Heart left ventricle (tissue), 16 donors: ENCODE results near the gene ST6GAL2. TPM values are rescaled to one million over a fixed set of nuclear protein-coding genes. Genes with fewer than 3 reads are reported as not detected.

Experiments
- ATAC-seq, 4 donors: fragments of 200-7000 bp; cut with Tn5 transposase; one replicate each; pipeline ENCODE4 v1.9.1; 2020 to 2022; ENCODE audit warnings: moderate library complexity in 4 of 4, mild to moderate bottlenecking in 3 of 4, moderate number of reproducible peaks in 1 of 4
- DNase-seq, 5 donors: peaks; one replicate each; pipeline ENCODE4 v3.0.0-alpha.2; 2020
- H3K27ac ChIP-seq, 12 donors: fragments of 200-600 bp; sonication (generic) in 4 of 12; one replicate each; pipeline versions ENCODE4 v1.5.0 to v1.8.0; 2016 to 2022; ENCODE audit warnings: mild to moderate bottlenecking in 2 of 12
- H3K27me3 ChIP-seq, 9 donors: fragments of 200-600 bp; sonication (generic) in 2 of 9; one replicate each; pipeline versions ENCODE4 v1.5.1 to v1.8.0; 2016 to 2022; ENCODE audit warnings: mild to moderate bottlenecking in 3 of 9
- H3K36me3 ChIP-seq, 9 donors: fragments of 200-600 bp; sonication (generic) in 2 of 9; one replicate each; pipeline versions ENCODE4 v1.5.0 to v1.8.0; 2018 to 2022; ENCODE audit warnings: mild to moderate bottlenecking in 2 of 9
- H3K4me1 ChIP-seq, 12 donors: fragments of 200-600 bp; sonication (generic) in 4 of 12; one replicate each; pipeline versions ENCODE4 v1.5.0 to v1.8.0; 2016 to 2022; ENCODE audit warnings: mild to moderate bottlenecking in 3 of 12
- H3K4me3 ChIP-seq, 12 donors: fragments of 200-600 bp; sonication (generic) in 4 of 12; one replicate each; pipeline versions ENCODE4 v1.5.0 to v1.8.0; 2017 to 2022; ENCODE audit warnings: mild to moderate bottlenecking in 9 of 12, moderate library complexity in 4 of 12
- H3K9me3 ChIP-seq, 12 donors: fragments of 200-600 bp; sonication (generic) in 4 of 12; one replicate each; pipeline versions ENCODE4 v1.5.0 to v1.8.0; 2016 to 2022; ENCODE audit warnings: mild to moderate bottlenecking in 1 of 12
- CTCF ChIP-seq, 12 donors: fragments of 200-600 bp; sonication (generic) in 4 of 12; IDR thresholded peaks; one replicate each; pipeline versions ENCODE4 v1.5.0 to v1.8.0; 2018 to 2022; ENCODE audit warnings: antibody characterized with exemption in 12 of 12, mild to moderate bottlenecking in 5 of 12
- POLR2A ChIP-seq, 2 donors: fragments of 450-650 bp; IDR thresholded peaks; one replicate each; pipeline ENCODE4 v1.6.1; 2017; ENCODE audit warnings: antibody characterized with exemption in 2 of 2, mild to moderate bottlenecking in 2 of 2, moderate library complexity in 2 of 2
- WGBS, 4 donors: extraction: QIAGEN DNeasy Blood & Tissue Kit in 2 of 4; methylation state at CpG; one replicate each; pipeline versions ENCODE4 v1.1.5 to v1.1.7; 2013 to 2018; 5-methylcytosine and 5-hydroxymethylcytosine counted together
- intact Hi-C, 10 donors: fragments of 100-400 bp; cut with DNase I; formaldehyde crosslinking; loops; one replicate each; pipeline versions ENCODE4 v1.11.1 to v1.14.2; 2022
- polyA plus RNA-seq, 2 donors: library from polyadenylated mRNA; stranded (reverse); fragments of 200-250 nt; gene quantifications; one replicate each; pipeline ENCODE4 v1.2.3, GENCODE V29; 2013
- total RNA-seq, 9 donors: library from RNA; depleted of rRNA in 2 of 9; stranded (reverse); fragments of >200 nt in 2 of 9; fragmentation: NEBNext Ultra II Directional in 3 of 9; extraction: Animal tissue kit (Norgen Biotek cat#: 25700) in 3 of 9; gene quantifications; one replicate each; pipeline versions ENCODE4 v1.1.0 to v1.2.4, GENCODE V29; 2016 to 2023
- donor health status: ischemic (EF 13 %, LVEDD 7.1; RV severe dilation, severe dysfunction).
- donor health status: healthy with polysubstance abuse.
- donor health status: DM: no; HTN: yes; CAD: no.
- donor health status: DM: no; HTN: no; CAD: no.
- donor health status: ischemic (EF 25% LVEDD 6.9; RV normal size, moderate dysfunction).
- donor health status: ischemic (EF 25% LVEDD 5.7; RV mildly dilated, moderate dysfunction).
- donor health status: healthy.
- donor health status: DM: yes; HTN: yes; CAD: no.
- donor health status: ischemic (EF 35%, LVEDD 5.7; RV mildly dilated, moderate dysfunction).
- donor health status: nonischemic (EF 11% LVEDD 7.7; RV severe dilation, severe dysfunction).
- donor health status: DM: yes; HTN: yes; CAD: no.
- donor health status: PGD.
- donor health status: ischemic (EF 29% LVEDD 5.4; RV normal size, mild dysfunction).
- donor health status: nonischemic (EF 23%, LVEDD 6.1; RV moderate dilation, normal function).

The ST6GAL2 gene
- total and polyA plus RNA-seq, 11 donors, result 0.08 to 1.1 (median 0.57) TPM; not detected in 1

DNA sequence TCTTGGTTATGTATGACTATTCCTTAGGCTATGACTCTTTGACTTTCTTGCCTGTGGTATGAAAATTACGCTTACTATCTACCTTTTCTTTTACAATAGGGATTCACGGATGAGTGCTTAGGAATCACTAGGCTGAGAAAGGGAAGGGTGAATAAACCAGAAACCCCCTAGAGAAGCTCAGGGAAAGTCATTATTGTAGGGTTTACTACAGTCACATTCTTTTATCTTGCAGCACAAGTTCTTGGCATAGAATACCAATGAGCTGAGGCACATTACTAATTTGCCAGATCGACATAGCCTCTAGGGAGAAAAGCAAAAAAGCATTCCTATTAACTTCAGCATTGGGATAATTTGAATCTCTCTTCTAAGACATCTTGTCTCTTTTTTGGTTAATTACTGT, 103.3 kb downstream of the ST6GAL2 start:
- WGBS, 4 donors, result 59 to 79% (median 66%) methylated on average over 3 of the region's 3 CpGs
- ATAC-seq (no peak), DNase-seq (no peak)
- Histone ChIP-seq H3K27ac (no peak overlapping the region), H3K27me3 (no peaks in the 10 kb centered on the region), H3K36me3 (no peaks in the 10 kb centered on the region), H3K4me1 (peaks cover 0 to 10% (median 0%) of the 10 kb centered on the region in 12 donors), H3K4me3 (no peak overlapping the region), H3K9me3 (peaks cover 0 to 12% (median 0%) of the 10 kb centered on the region in 12 donors)
- TF ChIP-seq POLR2A (IDR thresholded peaks at IDR 0.05) (no peak), CTCF (IDR thresholded peaks at IDR 0.05) (no peak)
- intact Hi-C loops, result no loop called here

- 79 to 88% (median 82%) methylated on average over 3 of the region's 3 CpGs for WGBS, 4 donors
- no peak overlapping the region for H3K4me3 ChIP-seq
- H3K36me3 ChIP-seq, result no peaks in the 10 kb centered on the region
- ATAC-seq (no peak), DNase-seq (no peak)
- no peaks in the 10 kb centered on the region for H3K27me3 ChIP-seq
- no peak overlapping the region for H3K27ac ChIP-seq
- H3K9me3 ChIP-seq, result peaks cover 0 to 12% (median 0%) of the 10 kb centered on the region in 12 donors
- intact Hi-C loops, result no loop called here
- TF ChIP-seq POLR2A (IDR thresholded peaks at IDR 0.05), result no peak
- no peak for TF ChIP-seq CTCF (IDR thresholded peaks at IDR 0.05)
- H3K4me1 ChIP-seq, result peaks cover 0 to 10% (median 0%) of the 10 kb centered on the region in 12 donors
Observed at GRCh38 chr2:106781196-106781595, 104.8 kb downstream of the ST6GAL2 start.

- WGBS, 4 donors, result 76 to 87% (median 83%) methylated on average over 3 of the region's 3 CpGs
- intact Hi-C loops, result no loop called here
- Histone ChIP-seq H3K27me3 (no peaks in the 10 kb centered on the region), H3K27ac (no peak overlapping the region), H3K4me1 (no peaks in the 10 kb centered on the region), H3K4me3 (no peak overlapping the region), H3K36me3 (no peaks in the 10 kb centered on the region), H3K9me3 (peaks cover 0 to 11% (median 0%) of the 10 kb centered on the region in 12 donors)
- DNase-seq (no peak), ATAC-seq (no peak)
- TF ChIP-seq POLR2A (IDR thresholded peaks at IDR 0.05) (no peak), CTCF (IDR thresholded peaks at IDR 0.05) (no peak)
Observed at GRCh38 chr2:106771811-106772210, 114.2 kb downstream of the ST6GAL2 start.

- intact Hi-C loops, result no loop called here
- no peaks in the 10 kb centered on the region for H3K27me3 ChIP-seq
- TF ChIP-seq CTCF (IDR thresholded peaks at IDR 0.05), result no peak
- TF ChIP-seq POLR2A (IDR thresholded peaks at IDR 0.05), result no peak
- no peaks in the 10 kb centered on the region for H3K4me1 ChIP-seq
- DNase-seq, result no peak
- no peak overlapping the region for H3K4me3 ChIP-seq
- H3K36me3 ChIP-seq, result no peaks in the 10 kb centered on the region
- 80 to 91% (median 88%) methylated on average over 2 of the region's 2 CpGs for WGBS, 4 donors
- no peak for ATAC-seq
- no peak overlapping the region for H3K27ac ChIP-seq
- peaks cover 0 to 6% (median 0%) of the 10 kb centered on the region in 12 donors for H3K9me3 ChIP-seq
Observed at GRCh38 chr2:106770986-106771385, 115.0 kb downstream of the ST6GAL2 start.
